Panc1 (cell line): Measurements from ENCODE around the gene SPATA3. TPM values are rescaled to one million over a fixed set of nuclear protein-coding genes. Genes with fewer than 3 reads are reported as not detected.

ENCODE experiments used
- ATAC-seq: fragments of 200-7000 bp; cut with Tn5 transposase; 2 replicates; pipeline ENCODE4 v1.9.1; 2020; ENCODE audit warnings: mild to moderate bottlenecking, moderate library complexity
- BruUV-seq: library from RNA; stranded (reverse); fragments of 400-500 nt; replicated peaks from 2 replicates; lab custom pipeline; 2021; lab: Mats Ljungman, UMichigan
- CTCF ChIA-PET: fragments of 300-600 bp; sonication (Branson Sonifier 250); formaldehyde crosslinking; loops from one replicate; lab custom pipeline; 2022; ENCODE audit warnings: antibody characterized with exemption; lab: Charles Lee
- POLR2A ChIA-PET: fragments of 300-600 bp; sonication (Branson Sonifier 250); formaldehyde crosslinking; loops from one replicate; lab custom pipeline; 2022; ENCODE audit warnings: antibody characterized with exemption; lab: Charles Lee
- DNase-seq: peaks from one replicate; pipeline ENCODE4 v3.0.0-alpha.2; 2010; ENCODE audit warnings: low read depth, low spot score
- H3K27ac ChIP-seq: 2 replicates; pipeline ENCODE4 v1.5.1; 2011; ENCODE audit warnings: mild to moderate bottlenecking, low read length, inconsistent platforms
- H3K27me3 ChIP-seq: fragments of 200-500 bp; sonication (Bioruptor generic); 2 replicates; pipeline ENCODE4 v1.6.0; 2014; ENCODE audit warnings: low read length, inconsistent platforms; ENCODE audit not compliant: control insufficient read depth, insufficient read depth
- H3K36me3 ChIP-seq: fragments of 200-500 bp; sonication (Bioruptor generic); 2 replicates; pipeline ENCODE4 v1.5.1; 2014; ENCODE audit warnings: inconsistent platforms, mild to moderate bottlenecking, low read length, moderate library complexity; ENCODE audit not compliant: control insufficient read depth, insufficient read depth
- H3K4me1 ChIP-seq: 2 replicates; pipeline ENCODE4 v1.5.1; 2011; ENCODE audit warnings: inconsistent platforms, mild to moderate bottlenecking, low read length, moderate library complexity; ENCODE audit not compliant: control insufficient read depth, insufficient read depth
- H3K4me3 ChIP-seq, 2 experiments: 2 replicates each; pipeline ENCODE4 v1.5.1; 2011 to 2012; ENCODE audit warnings: low read depth in 2 of 2, low read length in 2 of 2, mild to moderate bottlenecking in 2 of 2, inconsistent platforms in 1 of 2, moderate library complexity in 1 of 2
- H3K9me3 ChIP-seq: fragments of 200-500 bp; sonication (Bioruptor generic); 2 replicates; pipeline ENCODE4 v1.5.1; 2014; ENCODE audit warnings: low read depth, mild to moderate bottlenecking, inconsistent platforms, low read length, moderate library complexity; ENCODE audit not compliant: control insufficient read depth, insufficient read depth
- POLR2AphosphoS5 ChIP-seq: IDR thresholded peaks from 2 replicates; pipeline ENCODE4 v1.6.1; 2012; ENCODE audit warnings: mild to moderate bottlenecking, low read depth, low read length, moderate library complexity
- SIN3A ChIP-seq: IDR thresholded peaks from 2 replicates; pipeline ENCODE4 v1.6.1; 2012; ENCODE audit warnings: low read depth, mild to moderate bottlenecking, low read length, moderate library complexity, borderline replicate concordance; ENCODE audit not compliant: insufficient read depth
- TCF7L2 ChIP-seq: IDR thresholded peaks from 2 replicates; pipeline ENCODE4 v1.6.1; 2011; ENCODE audit warnings: mild to moderate bottlenecking, low read depth, low read length, inconsistent platforms
- in situ Hi-C: cut with HindIII; loops from 2 replicates; pipeline ENCODE4 v1.10.0; 2016; ENCODE audit warnings: low sequenced_read_pairs, low pct_unique_long_range_greater_than_20kb
- intact Hi-C: fragments of 100-400 bp; cut with micrococcal nuclease; formaldehyde crosslinking; loops from one replicate; pipeline ENCODE4 v1.10.0; 2022; ENCODE audit not compliant: unreplicated experiment
- total RNA-seq: library from RNA; stranded (reverse); gene quantifications from one replicate; pipeline ENCODE4 v1.2.1, GENCODE V29; 2021; ENCODE audit not compliant: unreplicated experiment
- TF ChIP-seq, protein P1 (sequence below), 2 experiments: IDR thresholded peaks; 2 replicates each; pipeline ENCODE4 v1.6.1; 2011 to 2012; ENCODE audit warnings: low read depth in 2 of 2, control low read depth in 1 of 2, low read length in 1 of 2, mild to moderate bottlenecking in 1 of 2, moderate library complexity in 1 of 2; ENCODE audit not compliant: insufficient read depth in 1 of 2
- TF ChIP-seq, protein P2 (sequence below): fragments of 450-650 bp; IDR thresholded peaks from 2 replicates; pipeline ENCODE4 v1.5.1; 2017; ENCODE audit warnings: mild to moderate bottlenecking

The SPATA3 gene
- total RNA-seq, 1 experiment from 2014 or later: not detected

DNA sequence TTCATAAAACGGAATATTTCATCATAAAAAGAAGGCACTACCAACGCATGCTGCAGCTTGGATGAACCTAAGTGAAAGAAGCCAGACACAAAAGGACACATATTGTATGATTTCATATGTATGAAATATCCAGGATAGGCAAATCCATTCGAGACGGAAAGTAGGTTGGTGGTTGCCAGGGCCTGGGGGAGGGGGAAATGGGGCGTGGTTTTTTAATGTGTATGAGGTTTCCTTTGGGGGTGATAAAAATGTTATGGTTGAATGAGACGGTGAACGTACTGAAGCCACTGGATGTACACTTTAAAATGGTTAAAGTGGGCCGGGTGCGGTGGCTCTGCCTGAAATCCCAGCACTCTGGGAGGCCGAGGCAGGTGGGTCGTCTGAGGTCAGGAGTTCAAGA, 20.0 kb upstream of the SPATA3 start:
- ChIA-PET POLR2A (no interaction called here), CTCF (no interaction called here)
- intact Hi-C loops (no loop called here), in situ Hi-C loops (no loop called here)
- H3K27ac ChIP-seq: no peak overlapping the region
- no peak for DNase-seq
- ATAC-seq: no peak
- no peak for TF ChIP-seq POLR2AphosphoS5
- TF ChIP-seq, protein P1, sequence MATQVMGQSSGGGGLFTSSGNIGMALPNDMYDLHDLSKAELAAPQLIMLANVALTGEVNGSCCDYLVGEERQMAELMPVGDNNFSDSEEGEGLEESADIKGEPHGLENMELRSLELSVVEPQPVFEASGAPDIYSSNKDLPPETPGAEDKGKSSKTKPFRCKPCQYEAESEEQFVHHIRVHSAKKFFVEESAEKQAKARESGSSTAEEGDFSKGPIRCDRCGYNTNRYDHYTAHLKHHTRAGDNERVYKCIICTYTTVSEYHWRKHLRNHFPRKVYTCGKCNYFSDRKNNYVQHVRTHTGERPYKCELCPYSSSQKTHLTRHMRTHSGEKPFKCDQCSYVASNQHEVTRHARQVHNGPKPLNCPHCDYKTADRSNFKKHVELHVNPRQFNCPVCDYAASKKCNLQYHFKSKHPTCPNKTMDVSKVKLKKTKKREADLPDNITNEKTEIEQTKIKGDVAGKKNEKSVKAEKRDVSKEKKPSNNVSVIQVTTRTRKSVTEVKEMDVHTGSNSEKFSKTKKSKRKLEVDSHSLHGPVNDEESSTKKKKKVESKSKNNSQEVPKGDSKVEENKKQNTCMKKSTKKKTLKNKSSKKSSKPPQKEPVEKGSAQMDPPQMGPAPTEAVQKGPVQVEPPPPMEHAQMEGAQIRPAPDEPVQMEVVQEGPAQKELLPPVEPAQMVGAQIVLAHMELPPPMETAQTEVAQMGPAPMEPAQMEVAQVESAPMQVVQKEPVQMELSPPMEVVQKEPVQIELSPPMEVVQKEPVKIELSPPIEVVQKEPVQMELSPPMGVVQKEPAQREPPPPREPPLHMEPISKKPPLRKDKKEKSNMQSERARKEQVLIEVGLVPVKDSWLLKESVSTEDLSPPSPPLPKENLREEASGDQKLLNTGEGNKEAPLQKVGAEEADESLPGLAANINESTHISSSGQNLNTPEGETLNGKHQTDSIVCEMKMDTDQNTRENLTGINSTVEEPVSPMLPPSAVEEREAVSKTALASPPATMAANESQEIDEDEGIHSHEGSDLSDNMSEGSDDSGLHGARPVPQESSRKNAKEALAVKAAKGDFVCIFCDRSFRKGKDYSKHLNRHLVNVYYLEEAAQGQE (IDR thresholded peaks at IDR 0.05; ENCODE audit: insufficient read depth in 1 of 2, low read depth in 2 of 2, low read length in 1 of 2): no peak
- TF ChIP-seq SIN3A: no peak
- no peak for TF ChIP-seq TCF7L2
- TF ChIP-seq, protein P2, sequence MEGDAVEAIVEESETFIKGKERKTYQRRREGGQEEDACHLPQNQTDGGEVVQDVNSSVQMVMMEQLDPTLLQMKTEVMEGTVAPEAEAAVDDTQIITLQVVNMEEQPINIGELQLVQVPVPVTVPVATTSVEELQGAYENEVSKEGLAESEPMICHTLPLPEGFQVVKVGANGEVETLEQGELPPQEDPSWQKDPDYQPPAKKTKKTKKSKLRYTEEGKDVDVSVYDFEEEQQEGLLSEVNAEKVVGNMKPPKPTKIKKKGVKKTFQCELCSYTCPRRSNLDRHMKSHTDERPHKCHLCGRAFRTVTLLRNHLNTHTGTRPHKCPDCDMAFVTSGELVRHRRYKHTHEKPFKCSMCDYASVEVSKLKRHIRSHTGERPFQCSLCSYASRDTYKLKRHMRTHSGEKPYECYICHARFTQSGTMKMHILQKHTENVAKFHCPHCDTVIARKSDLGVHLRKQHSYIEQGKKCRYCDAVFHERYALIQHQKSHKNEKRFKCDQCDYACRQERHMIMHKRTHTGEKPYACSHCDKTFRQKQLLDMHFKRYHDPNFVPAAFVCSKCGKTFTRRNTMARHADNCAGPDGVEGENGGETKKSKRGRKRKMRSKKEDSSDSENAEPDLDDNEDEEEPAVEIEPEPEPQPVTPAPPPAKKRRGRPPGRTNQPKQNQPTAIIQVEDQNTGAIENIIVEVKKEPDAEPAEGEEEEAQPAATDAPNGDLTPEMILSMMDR: no peak
- H3K4me3 ChIP-seq: no peak overlapping the region
- H3K9me3 ChIP-seq: no peaks in the 10 kb centered on the region
- H3K36me3 ChIP-seq: no peaks in the 10 kb centered on the region
- no peaks in the 10 kb centered on the region for H3K4me1 ChIP-seq
- H3K27me3 ChIP-seq: no peaks in the 10 kb centered on the region
- no TSS peak for BruUV-seq

DNA sequence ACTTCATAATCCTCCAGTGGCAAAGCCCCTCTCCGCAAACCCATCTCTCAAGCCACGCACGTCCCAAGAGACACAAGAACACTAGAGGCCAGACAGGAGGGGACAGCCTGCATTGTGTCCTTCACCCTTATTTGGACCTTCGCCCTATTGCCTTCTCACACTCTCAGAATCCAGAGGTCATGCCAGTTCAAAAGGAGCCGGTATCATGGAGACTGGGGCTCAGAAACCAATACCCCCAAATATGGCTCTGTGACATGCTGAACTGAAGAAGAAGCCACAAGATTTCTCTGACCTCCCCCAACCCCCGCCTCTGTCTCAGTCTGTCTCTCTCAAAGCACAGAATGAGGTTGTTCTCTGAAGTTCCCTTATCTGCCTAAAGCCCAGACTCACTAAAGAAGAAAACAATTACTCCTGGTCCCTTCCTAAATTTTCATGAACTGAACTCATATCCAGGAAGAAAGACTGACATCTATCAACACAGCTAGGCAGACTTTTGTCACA, 19.2 kb upstream of the SPATA3 start:
- CTCF ChIA-PET: no interaction called here
- POLR2A ChIA-PET: no interaction called here
- Histone ChIP-seq H3K27me3 (no peaks in the 10 kb centered on the region), H3K4me3 (no peak overlapping the region), H3K36me3 (no peaks in the 10 kb centered on the region), H3K27ac (no peak overlapping the region), H3K9me3 (no peaks in the 10 kb centered on the region), H3K4me1 (no peaks in the 10 kb centered on the region)
- DNase-seq: no peak
- intact Hi-C loops (no loop called here), in situ Hi-C loops (no loop called here)
- no TSS peak for BruUV-seq
- TF ChIP-seq TCF7L2: no peak
- TF ChIP-seq SIN3A: no peak
- TF ChIP-seq, protein P2: no peak
- TF ChIP-seq, protein P1 (IDR thresholded peaks at IDR 0.05; ENCODE audit: insufficient read depth in 1 of 2, low read depth in 2 of 2, low read length in 1 of 2): no peak
- no peak for TF ChIP-seq POLR2AphosphoS5
- ATAC-seq: no peak
